GM21619 (cell line): ENCODE data around the gene NTMT1.

Experiments
- ATAC-seq: cut with Tn5 transposase; IDR thresholded peaks from one replicate; pipeline ENCODE4 v1.9.1; 2021; ENCODE audit not compliant: unreplicated experiment

Gene NTMT1

GRCh38 chr9:129613520-129614175 is 12.3 kb upstream of the NTMT1 start:
- no peak for ATAC-seq

- no peak for ATAC-seq
Observed at GRCh38 chr9:129614932-129615331, 11.0 kb upstream of the NTMT1 start.

- no peak for ATAC-seq
Observed at GRCh38 chr9:129615407-129616285, 10.3 kb upstream of the NTMT1 start.

GRCh38 chr9:129617167-129617566 is 8.8 kb upstream of the NTMT1 start:
- ATAC-seq: no peak

- ATAC-seq: no peak
Observed at GRCh38 chr9:129619787-129620668, 5.9 kb upstream of the NTMT1 start.

GRCh38 chr9:129620669-129621295 is 5.2 kb upstream of the NTMT1 start, which contains the start of gene C9orf50:
TSS of gene C9orf50 (minus strand) at chr9:129621101. CDS start at chr9:129620574, 527 bp downstream.
- ATAC-seq: no peak

- ATAC-seq: no peak
Observed at GRCh38 chr9:129623331-129623730, 2.6 kb upstream of the NTMT1 start.

GRCh38 chr9:129624168-129624759 is 1.7 kb upstream of the NTMT1 start:
- ATAC-seq: no peak

- ATAC-seq: no peak
Observed at GRCh38 chr9:129624947-129625346, 1.0 kb upstream of the NTMT1 start.

GRCh38 chr9:129626625-129627284 is 792 bp downstream of the NTMT1 start:
- peak; percentile 28 for ATAC-seq

GRCh38 chr9:129627556-129628440 is 1.8 kb downstream of the NTMT1 start:
- ATAC-seq: no peak

- ATAC-seq: no peak
Observed at GRCh38 chr9:129628709-129629108, 2.7 kb downstream of the NTMT1 start.

GRCh38 chr9:129629251-129629820 is 3.4 kb downstream of the NTMT1 start:
- ATAC-seq: no peak

GRCh38 chr9:129630967-129631673 is 5.2 kb downstream of the NTMT1 start:
- no peak for ATAC-seq

GRCh38 chr9:129631674-129632129 is 5.7 kb downstream of the NTMT1 start:
- no peak for ATAC-seq

- ATAC-seq: no peak
Observed at GRCh38 chr9:129632460-129632859, 6.5 kb downstream of the NTMT1 start.

GRCh38 chr9:129633207-129633606 is 7.2 kb downstream of the NTMT1 start:
- no peak for ATAC-seq

GRCh38 chr9:129633848-129634247 is 7.9 kb downstream of the NTMT1 start:
- ATAC-seq: no peak
